ENCODE measurements around the gene CLIP4.

GRCh38 chr2:29080886-29081743 lies 34.1 kb upstream of the CLIP4 start:
- no peak for TF ChIP-seq CTCF (conservative IDR thresholded peaks at IDR 0.05 in 1 of 2, IDR thresholded peaks at IDR 0.05 in 1 of 2; ENCODE audit: extremely low read depth in 1 of 2, insufficient read depth in 1 of 2, low read depth in 1 of 2, low read length in 2 of 2)
- TF ChIP-seq EZH2 (IDR thresholded peaks at IDR 0.05; ENCODE audit: borderline replicate concordance, low read length): no peak
